CD4-positive, alpha-beta T cell treated with Interleukin-6 for 4 hours (primary cell): Measurements from ENCODE around the gene LSS.

Experiments
- DNase-seq: peaks from one replicate; pipeline ENCODE4 v3.0.0-alpha.2; 2020; ENCODE audit warnings: mixed read lengths

The LSS gene

DNA sequence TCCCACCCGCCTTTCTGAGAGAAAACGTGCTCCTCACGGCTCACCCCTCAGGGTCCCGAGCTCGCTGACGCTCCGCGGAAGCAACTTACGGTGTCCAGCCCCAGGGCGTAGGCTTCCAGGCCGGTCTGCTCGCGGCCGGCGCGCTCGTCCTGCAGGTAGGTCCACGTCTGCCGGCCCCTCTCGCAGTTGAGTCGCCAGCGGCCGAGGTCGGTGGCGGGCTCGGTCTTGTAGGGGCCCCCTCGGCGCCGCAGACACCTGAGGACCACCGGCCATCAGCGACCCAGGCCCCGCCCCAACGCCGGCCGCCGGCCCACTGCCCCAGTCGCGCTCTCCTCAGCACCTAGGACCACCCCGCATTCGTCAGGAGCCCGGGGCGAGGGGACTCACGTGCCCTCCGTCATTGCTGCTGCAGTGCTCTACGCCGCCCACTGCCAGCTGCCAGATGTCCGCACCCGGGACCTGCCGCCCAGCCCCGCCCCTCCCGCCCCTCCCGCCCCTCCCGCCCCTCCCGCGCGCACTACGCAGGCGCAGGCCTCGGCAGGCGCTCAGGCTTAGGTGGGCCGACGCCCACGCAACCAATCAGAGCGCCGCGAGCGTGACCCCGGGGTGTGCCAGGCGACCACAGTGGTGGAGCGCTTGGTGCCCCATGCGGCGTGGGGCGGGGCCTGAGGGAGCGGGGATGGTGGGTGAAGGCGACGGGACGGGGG is at the start of gene LSS:
Gene LSS, minus strand, starts transcription at position 430 of the 707 bp plus-strand sequence. Its CDS starts 29 bp downstream, at position 401.
- peak; percentile 99 for DNase-seq

DNA sequence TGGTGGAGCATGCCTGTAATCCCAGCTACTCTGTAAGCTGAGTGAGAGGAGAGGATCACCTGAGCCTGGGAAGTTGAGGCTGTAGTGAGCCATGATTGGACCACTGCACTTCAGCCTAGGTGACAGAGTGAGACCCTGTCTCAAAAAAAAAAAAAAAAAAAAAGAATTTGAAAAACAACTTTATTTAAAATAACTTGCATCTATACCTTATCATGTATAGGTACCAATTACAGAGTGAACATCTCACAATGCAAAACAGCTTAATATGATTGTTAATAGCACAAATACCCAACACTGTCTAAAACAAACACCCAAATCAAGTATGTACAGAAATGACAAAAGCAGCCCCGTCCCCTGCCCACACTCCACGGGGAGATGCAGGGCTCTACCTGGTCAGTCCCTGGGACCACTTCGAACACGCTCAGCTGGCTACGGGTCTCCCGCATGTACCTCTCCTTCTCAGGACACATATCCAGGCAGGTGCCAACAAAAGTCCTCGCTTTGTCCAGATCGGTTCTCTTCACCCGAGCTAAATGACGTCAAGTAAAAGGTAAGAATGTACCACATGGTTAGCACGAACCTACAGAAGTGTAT is 46.3 kb upstream of the LSS start:
- DNase-seq = no peak

DNA sequence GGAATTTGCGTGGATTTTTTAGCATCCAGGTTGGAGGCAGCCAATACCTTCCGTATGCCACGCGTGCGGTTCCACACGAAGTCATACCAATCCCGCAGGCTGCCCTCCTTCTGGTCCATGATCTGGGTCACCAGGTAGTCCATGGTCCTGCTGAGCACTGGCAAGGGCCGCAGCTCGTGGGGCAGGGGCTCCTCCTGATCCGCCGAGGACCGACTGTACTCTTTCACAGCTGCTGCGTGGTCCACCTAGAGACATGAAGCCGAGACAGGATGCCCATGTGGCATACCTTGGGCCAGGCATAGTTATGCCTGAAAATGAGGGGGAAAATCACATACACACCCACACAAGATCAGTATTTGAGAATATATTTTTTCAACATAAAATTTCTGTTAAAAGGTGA is 44.8 kb upstream of the LSS start:
- no peak for DNase-seq

DNA sequence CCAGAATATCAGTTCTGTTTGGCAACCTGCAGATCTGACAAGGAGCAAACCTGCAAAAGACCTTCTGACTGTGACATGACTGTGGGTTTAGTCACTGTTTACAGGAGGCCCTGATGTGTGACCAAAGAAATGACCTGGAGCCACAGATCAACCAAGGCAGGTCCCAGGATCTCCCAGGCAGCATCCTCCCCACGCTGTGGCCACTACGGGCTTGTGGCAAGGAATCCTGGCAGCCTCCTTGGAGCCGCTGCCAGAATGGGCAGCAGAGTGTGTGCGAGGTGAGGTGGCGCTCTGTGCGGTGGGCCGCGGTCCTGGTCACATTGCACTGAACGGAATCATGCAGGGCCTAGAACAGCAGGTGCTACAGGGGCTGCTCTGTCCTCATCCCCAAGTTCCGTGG is 40.9 kb upstream of the LSS start:
- no peak for DNase-seq

DNA sequence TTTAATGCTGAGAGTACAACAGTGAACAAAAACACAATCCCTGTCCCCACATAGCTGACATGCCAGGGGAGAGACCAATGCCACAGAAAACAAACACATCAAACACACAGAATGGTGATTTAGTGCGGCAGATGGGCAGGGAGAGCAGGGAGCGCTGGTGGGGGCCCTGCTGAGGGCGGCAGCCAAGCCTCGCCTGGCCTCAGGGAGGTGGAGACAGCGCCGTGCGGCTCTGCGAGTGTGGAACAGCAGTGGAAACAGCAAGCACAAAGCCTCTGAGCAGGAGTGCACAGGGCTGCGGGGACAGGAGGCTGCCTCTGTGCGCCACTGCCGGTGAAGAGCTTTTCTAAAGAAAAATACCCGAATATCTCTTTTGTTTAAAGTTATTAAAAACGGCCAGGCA is 39.8 kb upstream of the LSS start:
- no peak for DNase-seq

DNA sequence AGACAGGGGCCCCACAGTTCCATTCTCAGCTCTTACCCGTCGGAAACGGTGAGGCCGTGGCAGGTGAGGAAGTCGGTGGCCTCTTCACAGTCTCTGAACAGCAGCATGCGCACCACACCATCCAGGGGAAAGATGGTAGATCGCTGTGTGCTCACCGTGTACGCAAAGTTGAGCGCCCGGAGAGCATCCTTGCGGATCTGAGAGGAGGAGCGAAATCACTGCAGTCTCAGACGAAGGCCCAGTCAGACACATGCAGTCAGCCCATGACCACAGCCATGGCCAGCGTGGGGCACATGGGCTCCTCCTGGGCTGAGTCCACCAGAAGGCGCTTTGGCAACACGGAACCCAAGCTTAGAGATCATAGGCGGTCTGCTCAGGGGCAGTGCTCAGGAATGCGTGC is 38.4 kb upstream of the LSS start:
- no peak for DNase-seq

DNA sequence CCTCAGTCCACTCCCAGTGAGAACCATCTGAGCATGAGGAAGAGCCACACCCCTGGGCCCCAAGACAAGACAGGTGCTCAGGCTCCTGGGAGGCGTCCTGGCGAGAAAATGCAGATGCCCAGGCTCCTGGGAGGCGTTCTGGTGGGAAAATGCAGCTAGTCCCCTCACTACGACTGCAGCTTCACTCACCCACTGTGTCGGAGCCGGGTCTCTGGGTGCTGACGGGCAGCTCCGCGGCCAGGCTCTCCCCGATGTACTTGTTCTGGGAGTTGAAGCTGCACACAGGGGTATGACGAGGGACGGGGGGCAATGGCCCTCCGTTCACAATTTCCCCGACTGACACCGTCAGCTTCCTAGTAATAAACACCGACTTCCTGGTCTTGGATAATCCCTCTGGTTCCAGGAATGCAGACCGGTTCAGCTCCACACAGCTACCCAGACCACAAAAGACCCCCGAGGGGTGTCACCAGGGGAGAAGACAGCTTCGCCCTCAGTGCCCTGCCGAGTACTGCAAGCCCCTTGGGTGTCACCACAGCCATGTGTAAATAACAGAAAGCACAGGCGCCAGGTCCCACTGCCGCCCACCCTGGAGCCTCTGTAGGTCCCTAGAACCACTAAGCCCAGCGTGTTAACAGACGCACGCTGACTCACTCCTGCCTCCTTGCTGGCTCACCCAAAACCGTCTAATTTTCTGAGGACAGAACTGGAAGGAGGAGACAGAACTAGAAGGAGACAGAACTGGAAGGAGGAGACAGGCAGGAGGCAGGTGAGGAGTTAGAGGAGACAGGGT is 37.4 kb upstream of the LSS start:
- no peak for DNase-seq

DNA sequence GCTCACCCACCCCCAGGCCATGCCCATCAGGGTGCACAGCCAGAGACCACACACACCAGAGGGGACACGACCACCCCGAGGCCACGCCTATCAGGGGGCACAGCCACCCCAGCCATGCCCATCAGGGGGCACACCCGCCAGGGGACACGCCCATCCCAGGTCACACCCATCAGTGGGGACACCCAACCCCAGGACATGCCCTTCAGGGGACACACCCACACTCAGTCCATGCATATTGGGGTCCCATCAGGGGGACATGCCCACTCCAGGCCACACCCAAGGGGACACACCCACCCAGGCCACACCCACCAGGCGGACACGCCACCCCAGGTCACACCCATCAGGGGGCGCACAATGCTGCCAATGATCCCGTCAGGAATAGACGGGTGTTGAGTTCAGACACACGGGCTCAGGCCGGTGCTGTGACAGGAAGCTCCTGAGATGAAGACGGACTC is 36.1 kb upstream of the LSS start:
- DNase-seq = no peak

DNA sequence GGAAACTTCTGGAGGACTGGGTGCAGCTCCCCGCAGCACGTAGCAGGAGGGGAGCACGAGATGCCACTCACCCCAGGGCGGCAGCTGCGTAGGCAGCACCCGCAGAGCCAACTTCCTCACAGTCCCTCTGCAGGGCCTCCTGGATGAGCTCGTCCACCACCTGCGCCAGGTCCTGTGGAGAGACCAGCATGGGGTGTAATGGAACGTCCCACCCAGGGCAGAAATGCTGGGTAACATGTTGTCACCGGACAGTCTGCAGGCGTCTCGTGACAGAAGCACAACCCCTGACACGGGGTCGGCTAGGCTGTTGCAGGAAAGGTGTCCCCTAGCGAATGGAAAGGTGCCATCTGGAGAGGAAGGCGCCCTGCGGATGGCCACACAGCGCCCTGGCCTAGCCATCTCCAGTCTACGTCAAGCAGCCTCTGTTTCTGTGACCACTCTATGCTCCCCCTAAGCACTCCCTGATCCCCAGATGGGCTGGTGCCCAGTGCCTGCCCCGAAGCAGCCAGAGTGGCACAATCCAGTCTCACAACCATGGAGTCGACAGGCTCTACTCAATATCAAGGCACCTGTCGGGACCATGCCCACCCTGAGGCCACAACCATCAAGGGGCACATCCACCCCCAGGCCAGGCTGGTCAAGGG is 35.6 kb upstream of the LSS start:
- no peak for DNase-seq

DNA sequence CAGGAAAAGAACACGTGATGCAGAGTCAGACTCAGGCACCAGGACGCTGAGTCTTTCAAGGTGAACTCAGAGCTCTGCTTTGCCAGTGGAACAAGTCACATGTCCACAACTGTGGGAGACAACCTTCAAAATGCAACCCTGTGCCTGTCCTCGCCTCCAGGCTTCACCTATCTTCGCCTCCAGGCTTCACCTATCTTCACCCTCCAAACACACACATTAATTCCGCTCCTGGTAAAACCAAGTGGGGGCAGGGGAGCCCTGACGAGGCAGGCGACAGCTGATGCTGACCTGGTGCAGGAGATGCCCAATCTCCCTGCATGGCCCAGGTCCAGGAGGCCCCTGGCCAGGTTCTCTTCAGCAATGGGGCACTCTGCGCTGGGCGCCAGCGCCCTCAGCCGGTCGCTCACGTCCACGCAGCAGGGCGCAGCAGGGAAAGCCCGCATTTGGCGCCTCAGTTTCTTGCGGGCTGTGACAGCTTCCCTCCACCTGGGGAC is 28.0 kb upstream of the LSS start:
- DNase-seq = no peak

DNA sequence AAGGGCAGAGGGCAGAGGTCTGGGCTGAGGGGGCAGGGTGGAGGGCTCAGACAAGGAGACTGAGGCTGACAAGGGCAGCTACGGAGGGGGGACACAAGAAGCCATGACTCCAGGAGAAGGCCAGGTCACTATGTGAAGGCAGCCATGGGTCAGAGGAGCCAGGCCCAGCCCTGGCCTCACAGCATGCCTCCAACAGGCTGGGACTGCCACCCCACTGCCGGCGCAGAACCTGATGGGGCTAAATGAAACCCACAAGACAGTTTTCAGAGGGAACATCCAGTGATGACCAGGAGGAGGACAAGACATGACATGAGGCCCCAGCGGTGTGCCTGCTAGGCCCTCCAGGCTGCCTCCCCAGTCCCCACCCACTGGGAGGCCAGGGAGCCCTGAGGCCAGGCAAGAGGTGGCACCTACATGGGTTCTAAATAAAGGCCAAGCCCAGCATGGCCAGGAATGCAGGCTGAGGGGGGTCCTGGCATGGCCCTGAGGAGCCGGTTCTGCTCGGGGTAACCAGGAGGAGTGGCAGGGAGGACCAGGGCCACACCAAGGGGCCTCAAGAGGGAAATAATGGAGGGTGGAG is 27.3 kb upstream of the LSS start:
- DNase-seq = no peak

DNA sequence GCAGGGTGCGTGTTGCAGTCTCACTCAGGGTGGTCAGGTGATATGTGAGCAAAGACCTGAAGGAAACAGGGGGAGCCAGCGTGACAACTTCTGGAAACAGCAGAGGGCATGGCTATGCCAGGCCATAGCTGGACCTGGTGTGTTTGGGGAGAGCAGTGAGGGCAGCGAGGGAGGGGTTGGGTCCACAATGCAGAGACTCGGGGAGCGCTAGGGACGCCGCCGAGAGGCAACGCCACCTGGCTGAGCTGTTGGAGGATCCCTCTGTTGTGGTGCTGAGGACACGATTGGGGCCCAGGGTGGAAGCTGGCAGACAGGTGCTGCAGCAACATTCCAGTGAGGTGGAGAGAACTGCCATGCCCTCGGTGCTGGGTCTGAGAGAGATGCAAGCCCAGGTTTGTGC is 26.6 kb upstream of the LSS start:
- DNase-seq = no peak

DNA sequence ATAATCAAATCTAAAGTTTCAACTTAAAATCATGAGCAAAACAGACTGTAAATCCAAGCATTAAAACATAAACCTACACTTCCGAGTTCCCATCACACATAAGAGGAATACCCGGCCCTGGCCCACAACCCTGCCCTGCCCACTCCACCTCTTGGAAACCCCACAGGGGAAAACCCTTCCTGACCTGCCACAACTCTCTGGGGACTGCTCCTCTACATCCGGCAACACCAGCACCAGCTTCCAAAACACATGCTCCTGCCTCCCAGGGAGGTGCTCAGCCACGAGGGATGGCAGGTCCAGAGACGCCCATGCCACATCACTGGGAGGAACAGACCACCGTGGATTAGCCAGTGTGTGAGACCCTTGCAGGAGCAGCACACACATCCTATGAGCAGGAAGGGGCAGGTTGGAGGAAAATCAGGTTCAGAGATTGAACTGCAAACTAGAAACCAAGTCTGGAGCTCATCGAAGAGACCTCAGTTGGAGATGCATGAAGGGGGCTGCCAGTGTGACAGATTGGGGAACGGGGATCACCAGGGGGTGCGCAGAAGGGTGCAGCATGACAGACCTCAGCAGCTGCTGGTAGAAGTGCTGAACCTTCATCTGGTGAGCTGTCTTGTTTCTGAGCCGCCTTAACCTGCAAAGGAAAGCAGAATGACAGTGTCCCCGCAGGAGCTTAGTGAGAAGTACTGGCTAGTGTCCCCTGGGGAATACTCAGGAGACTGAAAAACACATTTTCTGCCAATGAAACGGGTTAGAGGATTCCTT is 25.8 kb upstream of the LSS start:
- DNase-seq = no peak

DNA sequence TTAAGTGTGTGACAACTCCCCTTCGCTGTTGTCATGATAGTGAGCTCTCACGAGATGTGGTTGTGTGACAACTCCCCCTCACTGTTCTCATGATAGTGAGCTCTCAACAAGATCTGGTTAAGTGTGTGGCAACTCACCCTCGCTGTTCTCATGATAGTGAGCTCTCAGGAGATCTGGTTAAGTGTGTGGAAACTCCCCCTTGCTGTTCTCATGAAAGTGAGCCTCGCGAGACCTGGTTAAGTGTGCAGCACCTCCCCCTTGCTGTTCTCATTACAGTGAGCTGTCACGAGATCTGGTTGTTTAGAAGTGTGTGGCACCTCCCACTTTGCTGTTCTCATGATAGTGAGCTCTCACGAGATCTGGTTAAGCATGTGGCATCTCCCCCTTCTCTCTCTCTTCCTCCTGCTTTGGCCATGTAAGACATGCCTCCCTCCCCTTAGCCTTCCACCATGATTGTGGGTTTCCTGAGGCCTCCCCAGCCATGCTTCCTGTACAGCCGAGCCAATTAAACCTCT is 25.1 kb upstream of the LSS start:
- DNase-seq = peak; percentile 20

DNA sequence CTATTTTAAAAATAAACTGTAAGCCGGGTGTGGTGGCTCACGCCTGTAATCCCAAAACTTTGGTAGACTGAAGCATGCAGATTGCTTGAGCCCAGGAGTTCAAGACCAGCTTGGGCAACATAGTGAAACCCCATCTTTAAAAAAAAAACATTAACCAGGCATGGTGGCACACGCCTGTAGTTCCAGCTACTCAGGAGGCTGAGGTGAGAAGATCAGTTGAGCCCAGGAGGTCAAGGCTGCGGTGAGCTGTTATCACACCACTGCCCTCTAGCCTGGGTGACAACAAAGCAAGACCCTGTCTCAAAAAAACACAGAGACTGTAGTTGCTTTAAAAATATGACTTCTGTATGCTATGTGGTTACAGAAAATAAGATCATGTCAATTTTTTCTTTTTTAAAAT is 24.3 kb upstream of the LSS start:
- no peak for DNase-seq

DNA sequence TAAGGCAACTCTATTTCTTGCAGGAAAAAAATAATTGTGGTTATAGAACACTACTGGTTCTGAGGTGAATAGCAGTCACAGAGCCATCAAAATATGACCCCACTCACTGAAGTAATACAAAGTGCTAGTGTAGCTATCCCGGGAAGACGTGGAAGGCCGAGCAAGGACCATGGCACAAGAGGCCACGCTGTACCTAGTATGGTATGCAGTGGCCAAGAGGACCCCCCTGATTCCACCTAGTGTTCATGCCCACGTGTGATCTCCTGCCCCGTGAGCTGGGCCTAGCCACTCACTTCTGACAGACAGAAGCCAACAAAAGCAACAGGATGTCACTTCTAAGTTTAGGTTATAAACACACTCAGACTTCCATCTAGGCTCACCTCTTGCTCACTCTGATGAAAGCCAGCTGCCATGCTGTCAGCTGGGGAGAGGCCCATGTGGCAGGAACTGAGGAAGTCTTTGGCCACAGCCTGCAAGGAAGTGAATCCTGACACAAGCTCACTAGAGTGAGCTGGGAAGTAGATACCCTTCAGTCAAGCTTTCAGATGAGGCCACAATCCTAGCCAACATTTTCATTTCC is 21.7 kb upstream of the LSS start:
- DNase-seq = no peak

DNA sequence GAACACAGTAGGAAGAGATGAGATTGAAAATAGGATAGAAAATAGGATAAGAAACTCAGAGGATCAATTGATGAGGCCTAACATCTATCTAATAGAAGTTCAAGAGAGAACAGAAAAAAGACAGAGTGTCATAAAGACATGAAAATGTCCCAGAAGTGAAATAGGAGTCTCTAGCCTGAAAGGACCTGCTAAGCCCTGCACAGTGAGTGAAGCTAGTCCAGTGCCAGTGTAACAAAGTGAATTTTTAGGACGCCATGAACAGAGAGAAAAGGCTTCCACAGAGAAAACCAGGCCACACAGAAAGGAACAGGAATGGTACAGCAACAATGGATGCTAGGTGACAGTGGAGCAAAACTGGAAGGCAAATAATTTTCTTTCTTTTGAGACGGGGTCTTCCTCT is 20.3 kb upstream of the LSS start:
- DNase-seq = no peak

DNA sequence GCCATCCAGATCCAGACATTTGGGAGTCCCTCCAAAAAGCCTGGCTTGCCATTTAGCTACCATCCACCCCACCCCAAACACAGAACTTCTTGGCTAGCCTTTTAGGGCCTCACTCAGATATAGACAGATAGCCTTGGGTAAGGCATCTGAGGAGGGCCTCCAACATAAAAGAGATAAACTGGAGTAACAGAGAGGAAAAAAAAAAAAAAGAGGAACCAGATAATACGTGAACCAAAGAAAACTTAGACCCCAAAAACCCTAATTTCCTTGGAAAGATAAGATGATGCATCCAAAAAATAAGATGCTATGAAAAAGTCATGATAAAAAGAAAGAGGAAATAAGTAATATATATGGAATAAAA is 19.8 kb upstream of the LSS start:
- no peak for DNase-seq

DNA sequence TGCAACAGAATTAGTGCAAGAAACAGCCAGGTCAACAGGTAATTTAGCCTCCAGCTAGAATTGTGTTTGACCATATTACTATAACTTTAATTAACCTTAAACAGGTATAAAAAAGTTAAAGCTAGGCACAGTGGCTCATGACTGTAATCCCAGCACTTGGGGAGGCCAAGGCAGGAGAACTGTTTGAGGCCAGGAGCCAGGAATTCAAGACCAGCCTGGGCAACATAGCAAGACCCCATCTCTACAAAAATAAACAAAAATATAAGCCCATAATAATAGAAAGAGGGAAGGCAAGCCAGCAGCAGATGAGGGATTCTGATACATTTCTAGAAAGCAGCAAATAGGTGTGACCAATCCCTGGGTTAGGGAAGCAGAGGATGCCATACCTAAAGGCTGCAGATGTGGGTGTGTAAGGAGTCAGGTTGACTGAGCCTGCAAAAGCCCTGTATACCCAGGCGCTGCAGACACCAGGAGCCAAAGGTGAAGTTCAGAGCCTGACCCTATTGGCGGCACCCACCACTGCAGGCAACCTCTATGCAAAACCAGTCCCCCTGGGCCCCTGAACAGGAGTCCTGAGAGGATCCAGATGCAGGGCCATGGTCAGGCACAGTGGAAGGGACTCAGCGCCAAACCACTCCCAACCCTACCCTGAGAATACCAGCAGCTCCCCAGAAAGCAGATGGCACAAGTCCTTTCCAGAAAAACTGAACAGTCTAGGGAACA is 19.3 kb upstream of the LSS start:
- no peak for DNase-seq

DNA sequence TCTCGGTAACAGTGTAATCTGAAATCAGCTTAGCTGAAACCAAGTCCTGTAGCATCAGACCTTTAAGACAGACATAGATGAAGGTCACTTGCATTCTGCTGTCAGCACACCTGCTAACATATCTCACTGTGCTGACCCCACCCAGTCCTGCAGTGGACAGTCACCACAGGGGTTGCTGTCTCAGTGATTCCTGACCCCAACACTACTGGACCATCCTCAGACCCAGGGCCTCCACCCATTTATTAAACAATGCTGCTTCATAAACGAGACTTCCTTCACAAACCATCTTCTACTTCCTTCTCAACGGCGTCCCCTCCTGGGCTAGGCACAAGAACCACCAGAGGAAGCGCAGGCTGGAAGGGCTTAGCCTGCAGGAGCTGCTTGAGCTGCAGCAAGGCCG is 17.8 kb upstream of the LSS start:
- DNase-seq = no peak
